RWPE1 (cell line): ENCODE measurements around the gene UCHL3.

ENCODE experiments used
- CTCF ChIA-PET: fragments of 350-600 bp; sonication (Branson Sonifier 250); formaldehyde crosslinking; extraction: SDS; loops from one replicate; lab custom pipeline; 2021; lab: Yijun Ruan, JAX
- POLR2A ChIA-PET: fragments of 400-600 bp; formaldehyde crosslinking; extraction: SDS; loops from one replicate; lab custom pipeline; 2020; ENCODE audit warnings: antibody characterized with exemption; ENCODE audit not compliant: low non-redundant PET; lab: Yijun Ruan, JAX
- DNase-seq: peaks from one replicate; pipeline ENCODE4 v3.0.0; 2012; ENCODE audit warnings: low spot score
- H3K27ac ChIP-seq: fragments of 450-650 bp; 2 replicates; pipeline ENCODE4 v1.5.1; 2017
- TF ChIP-seq, protein P1 (sequence below): fragments of 450-650 bp; conservative IDR thresholded peaks from 2 replicates; pipeline ENCODE4 v1.5.1; 2017; ENCODE audit warnings: low read depth, mild to moderate bottlenecking

Gene UCHL3

GRCh38 chr13:75585153-75585552 lies 35.6 kb downstream of the UCHL3 start:
- CTCF ChIA-PET, result no interaction called here
- TF ChIP-seq, protein P1, sequence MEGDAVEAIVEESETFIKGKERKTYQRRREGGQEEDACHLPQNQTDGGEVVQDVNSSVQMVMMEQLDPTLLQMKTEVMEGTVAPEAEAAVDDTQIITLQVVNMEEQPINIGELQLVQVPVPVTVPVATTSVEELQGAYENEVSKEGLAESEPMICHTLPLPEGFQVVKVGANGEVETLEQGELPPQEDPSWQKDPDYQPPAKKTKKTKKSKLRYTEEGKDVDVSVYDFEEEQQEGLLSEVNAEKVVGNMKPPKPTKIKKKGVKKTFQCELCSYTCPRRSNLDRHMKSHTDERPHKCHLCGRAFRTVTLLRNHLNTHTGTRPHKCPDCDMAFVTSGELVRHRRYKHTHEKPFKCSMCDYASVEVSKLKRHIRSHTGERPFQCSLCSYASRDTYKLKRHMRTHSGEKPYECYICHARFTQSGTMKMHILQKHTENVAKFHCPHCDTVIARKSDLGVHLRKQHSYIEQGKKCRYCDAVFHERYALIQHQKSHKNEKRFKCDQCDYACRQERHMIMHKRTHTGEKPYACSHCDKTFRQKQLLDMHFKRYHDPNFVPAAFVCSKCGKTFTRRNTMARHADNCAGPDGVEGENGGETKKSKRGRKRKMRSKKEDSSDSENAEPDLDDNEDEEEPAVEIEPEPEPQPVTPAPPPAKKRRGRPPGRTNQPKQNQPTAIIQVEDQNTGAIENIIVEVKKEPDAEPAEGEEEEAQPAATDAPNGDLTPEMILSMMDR, result no peak
- no peak for DNase-seq
- POLR2A ChIA-PET, result no interaction called here
- no peak overlapping the region for H3K27ac ChIP-seq

DNA sequence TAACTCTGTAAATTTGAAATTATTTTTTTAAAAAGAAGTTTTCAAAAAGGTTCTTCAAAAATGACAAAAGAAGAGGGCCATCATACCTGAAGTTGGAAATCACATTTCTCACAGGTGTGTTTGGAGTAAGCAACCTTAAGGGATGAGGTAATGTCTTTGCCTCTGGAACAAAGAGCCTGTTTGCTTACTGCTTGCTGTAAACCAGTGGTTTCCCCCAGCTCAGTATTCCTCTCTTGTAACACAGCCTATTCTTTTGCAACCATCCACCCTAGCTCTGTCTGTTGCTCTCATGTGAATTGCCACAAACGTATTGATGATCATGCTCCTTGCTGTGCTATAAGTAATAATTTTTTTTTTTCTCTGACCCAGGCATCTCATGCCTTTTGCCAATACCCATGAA lies 38.1 kb downstream of the UCHL3 start:
- TF ChIP-seq, protein P1, result no peak
- POLR2A ChIA-PET, result no interaction called here
- CTCF ChIA-PET, result no interaction called here
- no peak for DNase-seq
- H3K27ac ChIP-seq, result no peak overlapping the region

DNA sequence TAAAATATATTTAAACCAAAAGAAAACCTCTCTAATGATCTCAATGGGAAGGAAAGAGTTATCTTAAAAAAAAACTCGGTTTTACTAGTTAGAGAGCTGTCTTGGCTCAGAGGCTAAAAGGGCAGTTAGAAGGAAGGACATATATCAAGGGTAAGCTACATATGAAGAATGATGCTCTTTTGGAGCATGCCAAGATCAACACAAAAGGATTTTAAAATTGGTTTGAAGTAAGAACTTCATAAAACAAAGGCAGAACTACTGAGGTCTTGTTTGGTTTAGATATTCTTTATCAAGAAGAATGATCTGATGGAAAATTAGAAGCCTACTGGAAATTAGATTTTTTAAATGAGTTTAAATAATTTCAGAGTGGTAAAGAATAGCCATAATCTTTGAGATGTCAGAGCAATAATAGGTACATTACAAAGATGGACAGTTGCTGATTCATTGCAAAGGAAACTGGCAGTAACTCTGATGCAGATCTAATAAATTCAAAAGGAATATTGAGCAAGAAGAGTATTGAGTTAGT lies 47.1 kb downstream of the UCHL3 start:
- no peak for DNase-seq
- no peak overlapping the region for H3K27ac ChIP-seq
- TF ChIP-seq, protein P1, result no peak
- CTCF ChIA-PET, result no interaction called here
- POLR2A ChIA-PET, result no interaction called here

GRCh38 chr13:75600371-75600770 lies 50.8 kb downstream of the UCHL3 start:
- ChIA-PET POLR2A (no interaction called here), CTCF (no interaction called here)
- no peak for DNase-seq
- TF ChIP-seq, protein P1, result no peak
- no peak overlapping the region for H3K27ac ChIP-seq

- DNase-seq, result no peak
- POLR2A ChIA-PET, result no interaction called here
These were observed 53.4 kb downstream of the UCHL3 start for GRCh38 chr13:75603038-75603437.

DNA sequence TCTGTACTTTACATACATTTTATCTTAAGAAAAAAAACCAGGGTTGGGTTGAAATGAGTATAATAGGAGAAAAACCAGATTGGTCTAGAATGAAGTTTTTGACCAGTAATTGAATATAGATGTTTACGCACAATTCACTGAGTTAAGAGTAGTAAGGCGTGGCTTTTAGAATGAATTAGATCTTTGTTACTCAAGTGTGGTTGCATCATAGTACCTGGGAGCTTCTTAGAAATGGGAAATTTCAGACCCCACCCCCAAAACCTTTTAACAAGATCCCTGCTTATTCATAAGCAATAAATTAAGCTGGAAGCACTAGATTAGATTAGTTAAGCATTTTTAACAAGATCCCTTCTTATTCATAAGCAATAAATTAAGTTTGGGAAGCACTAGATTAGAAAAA lies 57.9 kb downstream of the UCHL3 start:
- POLR2A ChIA-PET, result no interaction called here
- DNase-seq, result no peak
- no peak overlapping the region for H3K27ac ChIP-seq
- TF ChIP-seq, protein P1, result no peak
- CTCF ChIA-PET, result no interaction called here

More at GRCh38 chr13:75603038-75603437, 53.4 kb downstream of the UCHL3 start:
- TF ChIP-seq, protein P1, result no peak
- no peak overlapping the region for H3K27ac ChIP-seq
- CTCF ChIA-PET, result interaction anchor here (0.7 kb wide), 1 partner anchor 93 kb away, joined by 5 read pairs; no protein-coding TSS in a partner anchor
